Hematopoietic multipotent progenitor cell (in vitro differentiated cells): ENCODE results near the gene PTPRD. TPM values are rescaled to one million over a fixed set of nuclear protein-coding genes. Genes with fewer than 3 reads are reported as not detected.

Experiments used
- DNase-seq, 3 donors: peaks; one replicate each; pipeline ENCODE4 v3.0.0-alpha.2; 2011 to 2015; ENCODE audit warnings: low read depth in 2 of 3, low spot score in 2 of 3
- total RNA-seq: library from RNA; depleted of rRNA; stranded (reverse); fragments of >200 nt; gene quantifications from one replicate; pipeline ENCODE4 v1.2.3, GENCODE V29; 2012

The PTPRD gene
- total RNA-seq, 1 donor = 16.2 TPM

GRCh38 chr9:10062629-10063395 lies 550.0 kb downstream of the PTPRD start:
- no peak for DNase-seq

- DNase-seq = no peak
Observed at GRCh38 chr9:10059044-10059443, 553.8 kb downstream of the PTPRD start.

- DNase-seq = no peak
Observed at GRCh38 chr9:10055886-10056395, 556.9 kb downstream of the PTPRD start.

- no peak for DNase-seq
Observed at GRCh38 chr9:10054456-10054855, 558.3 kb downstream of the PTPRD start.

- no peak for DNase-seq
Observed at GRCh38 chr9:10052916-10053315, 559.9 kb downstream of the PTPRD start.

- no peak for DNase-seq
Observed at GRCh38 chr9:10052181-10052580, 560.6 kb downstream of the PTPRD start.

GRCh38 chr9:10050016-10050415 lies 562.8 kb downstream of the PTPRD start:
- no peak for DNase-seq

GRCh38 chr9:10048994-10049393 lies 563.8 kb downstream of the PTPRD start:
- no peak for DNase-seq

- DNase-seq = peak in 2 of 3 donors; percentile 20 to 73
Observed at GRCh38 chr9:10045598-10045997, 567.2 kb downstream of the PTPRD start.

- no peak for DNase-seq
Observed at GRCh38 chr9:10041726-10042229, 571.0 kb downstream of the PTPRD start.

- no peak for DNase-seq
Observed at GRCh38 chr9:10036095-10036494, 576.7 kb downstream of the PTPRD start.

- DNase-seq = peak in 1 of 3 donors; percentile 15
Observed at GRCh38 chr9:10032166-10032565, 580.6 kb downstream of the PTPRD start.

- peak in 1 of 3 donors; percentile 52 for DNase-seq
Observed at GRCh38 chr9:10026443-10026984, 586.3 kb downstream of the PTPRD start.

- no peak for DNase-seq
Observed at GRCh38 chr9:10015755-10016154, 597.0 kb downstream of the PTPRD start.

GRCh38 chr9:10014889-10015288 lies 597.9 kb downstream of the PTPRD start:
- no peak for DNase-seq

GRCh38 chr9:10009401-10009800 lies 603.4 kb downstream of the PTPRD start:
- DNase-seq = no peak

- no peak for DNase-seq
Observed at GRCh38 chr9:10008101-10008799, 604.6 kb downstream of the PTPRD start.

GRCh38 chr9:10007356-10007755 lies 605.4 kb downstream of the PTPRD start:
- DNase-seq = no peak

- peak in 1 of 3 donors; percentile 20 for DNase-seq
Observed at GRCh38 chr9:10005206-10005605, 607.6 kb downstream of the PTPRD start.

- DNase-seq = no peak
Observed at GRCh38 chr9:10003047-10003446, 609.8 kb downstream of the PTPRD start.

- no peak for DNase-seq
Observed at GRCh38 chr9:10000669-10001068, 612.1 kb downstream of the PTPRD start.
